Measurements from ENCODE around the gene IMMP2L. TPM values are rescaled to one million over a fixed set of nuclear protein-coding genes. Genes with fewer than 3 reads are reported as not detected.

IMMP2L gene
- total RNA-seq, 1 experiment from 2014 or later: 13.6 TPM

DNA sequence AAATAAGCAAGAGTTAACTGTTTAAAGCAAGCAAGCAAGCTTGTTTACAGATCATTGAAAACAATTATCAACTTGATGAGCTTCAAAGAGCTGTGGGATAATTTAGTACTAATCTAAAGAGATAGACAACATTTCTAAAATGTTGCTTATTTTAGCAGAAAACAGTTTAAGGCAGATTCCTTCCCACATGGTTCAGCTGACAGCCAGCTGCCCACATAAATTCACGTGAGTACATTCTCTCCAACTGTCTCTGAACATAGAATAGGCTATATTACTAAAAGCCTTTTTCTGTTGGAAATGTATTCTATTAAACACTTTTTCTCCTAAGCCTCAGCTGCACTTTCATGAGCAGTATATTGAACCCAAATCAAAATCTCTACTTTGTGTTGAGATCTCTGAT lies 297.3 kb downstream of the IMMP2L start (continued):
- TF ChIP-seq, protein P1, sequence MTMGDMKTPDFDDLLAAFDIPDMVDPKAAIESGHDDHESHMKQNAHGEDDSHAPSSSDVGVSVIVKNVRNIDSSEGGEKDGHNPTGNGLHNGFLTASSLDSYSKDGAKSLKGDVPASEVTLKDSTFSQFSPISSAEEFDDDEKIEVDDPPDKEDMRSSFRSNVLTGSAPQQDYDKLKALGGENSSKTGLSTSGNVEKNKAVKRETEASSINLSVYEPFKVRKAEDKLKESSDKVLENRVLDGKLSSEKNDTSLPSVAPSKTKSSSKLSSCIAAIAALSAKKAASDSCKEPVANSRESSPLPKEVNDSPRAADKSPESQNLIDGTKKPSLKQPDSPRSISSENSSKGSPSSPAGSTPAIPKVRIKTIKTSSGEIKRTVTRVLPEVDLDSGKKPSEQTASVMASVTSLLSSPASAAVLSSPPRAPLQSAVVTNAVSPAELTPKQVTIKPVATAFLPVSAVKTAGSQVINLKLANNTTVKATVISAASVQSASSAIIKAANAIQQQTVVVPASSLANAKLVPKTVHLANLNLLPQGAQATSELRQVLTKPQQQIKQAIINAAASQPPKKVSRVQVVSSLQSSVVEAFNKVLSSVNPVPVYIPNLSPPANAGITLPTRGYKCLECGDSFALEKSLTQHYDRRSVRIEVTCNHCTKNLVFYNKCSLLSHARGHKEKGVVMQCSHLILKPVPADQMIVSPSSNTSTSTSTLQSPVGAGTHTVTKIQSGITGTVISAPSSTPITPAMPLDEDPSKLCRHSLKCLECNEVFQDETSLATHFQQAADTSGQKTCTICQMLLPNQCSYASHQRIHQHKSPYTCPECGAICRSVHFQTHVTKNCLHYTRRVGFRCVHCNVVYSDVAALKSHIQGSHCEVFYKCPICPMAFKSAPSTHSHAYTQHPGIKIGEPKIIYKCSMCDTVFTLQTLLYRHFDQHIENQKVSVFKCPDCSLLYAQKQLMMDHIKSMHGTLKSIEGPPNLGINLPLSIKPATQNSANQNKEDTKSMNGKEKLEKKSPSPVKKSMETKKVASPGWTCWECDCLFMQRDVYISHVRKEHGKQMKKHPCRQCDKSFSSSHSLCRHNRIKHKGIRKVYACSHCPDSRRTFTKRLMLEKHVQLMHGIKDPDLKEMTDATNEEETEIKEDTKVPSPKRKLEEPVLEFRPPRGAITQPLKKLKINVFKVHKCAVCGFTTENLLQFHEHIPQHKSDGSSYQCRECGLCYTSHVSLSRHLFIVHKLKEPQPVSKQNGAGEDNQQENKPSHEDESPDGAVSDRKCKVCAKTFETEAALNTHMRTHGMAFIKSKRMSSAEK (CRISPR knock-in tag; IDR thresholded peaks at IDR 0.05; ENCODE audit: borderline replicate concordance): no peak
- TF ChIP-seq, protein P2, sequence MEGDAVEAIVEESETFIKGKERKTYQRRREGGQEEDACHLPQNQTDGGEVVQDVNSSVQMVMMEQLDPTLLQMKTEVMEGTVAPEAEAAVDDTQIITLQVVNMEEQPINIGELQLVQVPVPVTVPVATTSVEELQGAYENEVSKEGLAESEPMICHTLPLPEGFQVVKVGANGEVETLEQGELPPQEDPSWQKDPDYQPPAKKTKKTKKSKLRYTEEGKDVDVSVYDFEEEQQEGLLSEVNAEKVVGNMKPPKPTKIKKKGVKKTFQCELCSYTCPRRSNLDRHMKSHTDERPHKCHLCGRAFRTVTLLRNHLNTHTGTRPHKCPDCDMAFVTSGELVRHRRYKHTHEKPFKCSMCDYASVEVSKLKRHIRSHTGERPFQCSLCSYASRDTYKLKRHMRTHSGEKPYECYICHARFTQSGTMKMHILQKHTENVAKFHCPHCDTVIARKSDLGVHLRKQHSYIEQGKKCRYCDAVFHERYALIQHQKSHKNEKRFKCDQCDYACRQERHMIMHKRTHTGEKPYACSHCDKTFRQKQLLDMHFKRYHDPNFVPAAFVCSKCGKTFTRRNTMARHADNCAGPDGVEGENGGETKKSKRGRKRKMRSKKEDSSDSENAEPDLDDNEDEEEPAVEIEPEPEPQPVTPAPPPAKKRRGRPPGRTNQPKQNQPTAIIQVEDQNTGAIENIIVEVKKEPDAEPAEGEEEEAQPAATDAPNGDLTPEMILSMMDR (IDR thresholded peaks at IDR 0.05): no peak

DNA sequence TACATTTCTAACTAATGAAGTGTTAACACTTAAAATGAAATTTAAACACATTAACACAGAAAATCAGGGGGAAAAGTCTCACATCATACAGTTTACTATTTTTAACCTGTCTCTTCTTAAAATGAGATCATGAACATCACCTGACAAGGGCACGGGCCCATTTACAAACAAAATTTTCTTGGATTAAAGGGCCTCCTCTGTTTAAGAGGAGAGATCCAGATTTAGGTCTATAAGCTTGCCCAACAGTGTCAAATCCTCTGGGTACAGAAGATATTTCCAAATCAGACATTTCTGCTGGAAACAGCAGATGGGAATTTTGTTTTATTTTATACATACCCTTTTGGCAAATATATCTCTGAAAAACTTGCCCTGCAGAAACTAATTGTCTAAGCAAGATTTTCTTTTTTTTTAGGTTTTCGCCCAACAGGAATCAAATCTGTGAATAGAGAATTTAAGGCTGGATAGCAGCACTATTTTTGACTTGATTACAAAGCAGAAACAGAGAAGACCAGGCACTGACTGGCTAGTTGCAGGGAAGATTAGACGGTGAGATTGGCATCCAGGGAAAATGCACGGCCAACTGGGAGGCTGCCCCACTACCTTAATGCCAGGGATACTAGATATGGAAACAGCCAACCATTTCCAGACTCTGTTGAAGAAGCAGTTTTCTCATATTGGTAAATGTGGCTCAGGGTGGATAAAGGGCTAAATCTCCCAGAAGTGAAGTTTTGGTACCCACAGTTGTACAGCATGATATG lies 298.0 kb downstream of the IMMP2L start:
- peaks cover 14% of the 10 kb centered on the region for H3K4me1 Mint-ChIP-seq
- H3K4me3 Mint-ChIP-seq: no peak overlapping the region
- H3K27me3 Mint-ChIP-seq (ENCODE audit: low read depth): no peaks in the 10 kb centered on the region
- ChIA-PET POLR2A (no interaction called here), CTCF (no interaction called here)
- H3K36me3 Mint-ChIP-seq: no peaks in the 10 kb centered on the region
- H3K9me3 Mint-ChIP-seq: no peaks in the 10 kb centered on the region
- no peak for ATAC-seq
- no peak overlapping the region for H3K27ac Mint-ChIP-seq
- TF ChIP-seq FOXK1 (CRISPR knock-in tag; IDR thresholded peaks at IDR 0.05): no peak
- TF ChIP-seq IRF2 (CRISPR knock-in tag; IDR thresholded peaks at IDR 0.05; ENCODE audit: borderline replicate concordance, low read depth): no peak
- TF ChIP-seq, protein P3, sequence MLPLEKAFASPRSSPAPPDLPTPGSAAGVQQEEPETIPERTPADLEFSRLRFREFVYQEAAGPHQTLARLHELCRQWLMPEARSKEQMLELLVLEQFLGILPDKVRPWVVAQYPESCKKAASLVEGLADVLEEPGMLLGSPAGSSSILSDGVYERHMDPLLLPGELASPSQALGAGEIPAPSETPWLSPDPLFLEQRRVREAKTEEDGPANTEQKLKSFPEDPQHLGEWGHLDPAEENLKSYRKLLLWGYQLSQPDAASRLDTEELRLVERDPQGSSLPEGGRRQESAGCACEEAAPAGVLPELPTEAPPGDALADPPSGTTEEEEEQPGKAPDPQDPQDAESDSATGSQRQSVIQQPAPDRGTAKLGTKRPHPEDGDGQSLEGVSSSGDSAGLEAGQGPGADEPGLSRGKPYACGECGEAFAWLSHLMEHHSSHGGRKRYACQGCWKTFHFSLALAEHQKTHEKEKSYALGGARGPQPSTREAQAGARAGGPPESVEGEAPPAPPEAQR (CRISPR knock-in tag; IDR thresholded peaks at IDR 0.05): no peak
- no peak for DNase-seq (ENCODE audit: low spot score)

DNA sequence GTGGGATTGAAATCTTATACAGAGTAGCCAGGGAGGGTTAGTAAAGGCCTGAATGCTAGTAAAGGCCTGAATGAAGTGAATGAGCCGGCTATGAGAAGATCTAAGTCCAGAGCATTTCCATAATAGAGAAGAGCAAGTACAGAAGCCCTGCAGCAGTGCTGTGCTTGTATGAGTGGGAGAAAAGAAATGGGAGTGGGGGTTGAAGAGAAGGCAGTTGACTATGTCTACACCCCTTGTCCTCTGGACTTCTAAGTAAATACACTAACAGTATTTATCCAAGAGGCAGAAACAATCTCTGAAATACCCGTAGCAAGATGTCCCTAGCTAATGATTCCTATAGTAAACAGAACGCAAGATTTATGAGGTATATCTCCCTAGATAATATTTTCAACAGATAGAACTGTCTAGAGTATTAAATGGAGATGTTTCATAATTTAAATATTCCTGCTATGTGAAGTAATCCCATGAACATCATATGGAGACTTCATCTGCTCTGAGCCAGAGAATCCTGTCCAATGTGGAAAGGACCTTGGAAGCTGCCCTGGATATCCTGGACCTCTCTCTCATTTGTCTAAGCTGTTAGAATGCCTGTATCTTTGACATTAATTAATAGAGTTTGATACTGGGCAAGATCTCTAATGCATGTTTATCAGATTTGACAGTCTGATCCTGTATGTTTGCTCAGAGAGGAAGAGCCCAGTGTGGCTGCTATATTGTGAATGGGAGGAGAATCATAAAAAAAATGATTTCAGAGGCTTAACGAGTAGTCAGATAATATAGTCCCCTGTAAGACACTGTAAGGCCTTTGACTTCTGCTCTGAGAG lies 299.8 kb downstream of the IMMP2L start:
- no peak for DNase-seq (ENCODE audit: low spot score)
- POLR2A ChIA-PET: interaction anchor here (0.7 kb wide), 1 partner anchor 35 kb away, joined by 3 read pairs; no protein-coding TSS in a partner anchor
- TF ChIP-seq ZNF671 (CRISPR knock-in tag; IDR thresholded peaks at IDR 0.05) (no peak), NFE2L1 (CRISPR knock-in tag; IDR thresholded peaks at IDR 0.05) (no peak), TEAD1 (CRISPR knock-in tag; IDR thresholded peaks at IDR 0.05) (no peak), FOXP1 (CRISPR knock-in tag; IDR thresholded peaks at IDR 0.05; ENCODE audit: borderline replicate concordance) (no peak), NFYB (CRISPR knock-in tag; conservative IDR thresholded peaks at IDR 0.05; ENCODE audit: low read depth) (no peak)
- TF ChIP-seq, protein P4, sequence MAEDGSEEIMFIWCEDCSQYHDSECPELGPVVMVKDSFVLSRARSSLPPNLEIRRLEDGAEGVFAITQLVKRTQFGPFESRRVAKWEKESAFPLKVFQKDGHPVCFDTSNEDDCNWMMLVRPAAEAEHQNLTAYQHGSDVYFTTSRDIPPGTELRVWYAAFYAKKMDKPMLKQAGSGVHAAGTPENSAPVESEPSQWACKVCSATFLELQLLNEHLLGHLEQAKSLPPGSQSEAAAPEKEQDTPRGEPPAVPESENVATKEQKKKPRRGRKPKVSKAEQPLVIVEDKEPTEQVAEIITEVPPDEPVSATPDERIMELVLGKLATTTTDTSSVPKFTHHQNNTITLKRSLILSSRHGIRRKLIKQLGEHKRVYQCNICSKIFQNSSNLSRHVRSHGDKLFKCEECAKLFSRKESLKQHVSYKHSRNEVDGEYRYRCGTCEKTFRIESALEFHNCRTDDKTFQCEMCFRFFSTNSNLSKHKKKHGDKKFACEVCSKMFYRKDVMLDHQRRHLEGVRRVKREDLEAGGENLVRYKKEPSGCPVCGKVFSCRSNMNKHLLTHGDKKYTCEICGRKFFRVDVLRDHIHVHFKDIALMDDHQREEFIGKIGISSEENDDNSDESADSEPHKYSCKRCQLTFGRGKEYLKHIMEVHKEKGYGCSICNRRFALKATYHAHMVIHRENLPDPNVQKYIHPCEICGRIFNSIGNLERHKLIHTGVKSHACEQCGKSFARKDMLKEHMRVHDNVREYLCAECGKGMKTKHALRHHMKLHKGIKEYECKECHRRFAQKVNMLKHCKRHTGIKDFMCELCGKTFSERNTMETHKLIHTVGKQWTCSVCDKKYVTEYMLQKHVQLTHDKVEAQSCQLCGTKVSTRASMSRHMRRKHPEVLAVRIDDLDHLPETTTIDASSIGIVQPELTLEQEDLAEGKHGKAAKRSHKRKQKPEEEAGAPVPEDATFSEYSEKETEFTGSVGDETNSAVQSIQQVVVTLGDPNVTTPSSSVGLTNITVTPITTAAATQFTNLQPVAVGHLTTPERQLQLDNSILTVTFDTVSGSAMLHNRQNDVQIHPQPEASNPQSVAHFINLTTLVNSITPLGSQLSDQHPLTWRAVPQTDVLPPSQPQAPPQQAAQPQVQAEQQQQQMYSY (CRISPR knock-in tag; IDR thresholded peaks at IDR 0.05): no peak
- TF ChIP-seq, protein P5, sequence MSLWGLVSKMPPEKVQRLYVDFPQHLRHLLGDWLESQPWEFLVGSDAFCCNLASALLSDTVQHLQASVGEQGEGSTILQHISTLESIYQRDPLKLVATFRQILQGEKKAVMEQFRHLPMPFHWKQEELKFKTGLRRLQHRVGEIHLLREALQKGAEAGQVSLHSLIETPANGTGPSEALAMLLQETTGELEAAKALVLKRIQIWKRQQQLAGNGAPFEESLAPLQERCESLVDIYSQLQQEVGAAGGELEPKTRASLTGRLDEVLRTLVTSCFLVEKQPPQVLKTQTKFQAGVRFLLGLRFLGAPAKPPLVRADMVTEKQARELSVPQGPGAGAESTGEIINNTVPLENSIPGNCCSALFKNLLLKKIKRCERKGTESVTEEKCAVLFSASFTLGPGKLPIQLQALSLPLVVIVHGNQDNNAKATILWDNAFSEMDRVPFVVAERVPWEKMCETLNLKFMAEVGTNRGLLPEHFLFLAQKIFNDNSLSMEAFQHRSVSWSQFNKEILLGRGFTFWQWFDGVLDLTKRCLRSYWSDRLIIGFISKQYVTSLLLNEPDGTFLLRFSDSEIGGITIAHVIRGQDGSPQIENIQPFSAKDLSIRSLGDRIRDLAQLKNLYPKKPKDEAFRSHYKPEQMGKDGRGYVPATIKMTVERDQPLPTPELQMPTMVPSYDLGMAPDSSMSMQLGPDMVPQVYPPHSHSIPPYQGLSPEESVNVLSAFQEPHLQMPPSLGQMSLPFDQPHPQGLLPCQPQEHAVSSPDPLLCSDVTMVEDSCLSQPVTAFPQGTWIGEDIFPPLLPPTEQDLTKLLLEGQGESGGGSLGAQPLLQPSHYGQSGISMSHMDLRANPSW (CRISPR knock-in tag; conservative IDR thresholded peaks at IDR 0.05; ENCODE audit: low read depth): no peak

More for the DNA sequence above, 299.8 kb downstream of the IMMP2L start:
- no peaks in the 10 kb centered on the region for H3K9me3 Mint-ChIP-seq
- no peaks in the 10 kb centered on the region for H3K36me3 Mint-ChIP-seq
- no peak for ATAC-seq
- no peak overlapping the region for H3K27ac Mint-ChIP-seq
- no peak overlapping the region for H3K4me3 Mint-ChIP-seq
- CTCF ChIA-PET: no interaction called here
- no peaks in the 10 kb centered on the region for H3K27me3 Mint-ChIP-seq (ENCODE audit: low read depth)
- H3K4me1 Mint-ChIP-seq: peaks cover 12% of the 10 kb centered on the region

Measured in WTC11 (cell line).